ENCODE results near the gene SLC2A6. TPM values are rescaled to one million over a fixed set of nuclear protein-coding genes. Genes with fewer than 3 reads are reported as not detected.
A peak's percentile ranks its signal among the peaks of the same experiment; 100 is the strongest.

SLC2A6 gene
- total and polyA plus RNA-seq, 2 donors (not counting 1 experiment from before 2014, with no cell fraction given): 7.6 to 9.1 TPM

GRCh38 chr9:133492061-133493021, 13.4 kb upstream of the SLC2A6 start:
- no peaks in the 10 kb centered on the region for H3K36me3 ChIP-seq (ENCODE audit: control insufficient read depth, insufficient read depth, low read length)
- TF ChIP-seq, protein P1, sequence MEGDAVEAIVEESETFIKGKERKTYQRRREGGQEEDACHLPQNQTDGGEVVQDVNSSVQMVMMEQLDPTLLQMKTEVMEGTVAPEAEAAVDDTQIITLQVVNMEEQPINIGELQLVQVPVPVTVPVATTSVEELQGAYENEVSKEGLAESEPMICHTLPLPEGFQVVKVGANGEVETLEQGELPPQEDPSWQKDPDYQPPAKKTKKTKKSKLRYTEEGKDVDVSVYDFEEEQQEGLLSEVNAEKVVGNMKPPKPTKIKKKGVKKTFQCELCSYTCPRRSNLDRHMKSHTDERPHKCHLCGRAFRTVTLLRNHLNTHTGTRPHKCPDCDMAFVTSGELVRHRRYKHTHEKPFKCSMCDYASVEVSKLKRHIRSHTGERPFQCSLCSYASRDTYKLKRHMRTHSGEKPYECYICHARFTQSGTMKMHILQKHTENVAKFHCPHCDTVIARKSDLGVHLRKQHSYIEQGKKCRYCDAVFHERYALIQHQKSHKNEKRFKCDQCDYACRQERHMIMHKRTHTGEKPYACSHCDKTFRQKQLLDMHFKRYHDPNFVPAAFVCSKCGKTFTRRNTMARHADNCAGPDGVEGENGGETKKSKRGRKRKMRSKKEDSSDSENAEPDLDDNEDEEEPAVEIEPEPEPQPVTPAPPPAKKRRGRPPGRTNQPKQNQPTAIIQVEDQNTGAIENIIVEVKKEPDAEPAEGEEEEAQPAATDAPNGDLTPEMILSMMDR (conservative IDR thresholded peaks at IDR 0.05 in 1 of 2, IDR thresholded peaks at IDR 0.05 in 1 of 2; ENCODE audit: low read depth in 1 of 2, low read length in 2 of 2): no peak
- no peak for TF ChIP-seq EZH2 (IDR thresholded peaks at IDR 0.05; ENCODE audit: low read length, missing control alignments)
- no peaks in the 10 kb centered on the region for H3K79me2 ChIP-seq (ENCODE audit: control insufficient read depth, insufficient read depth, low read length)
- peaks cover 7% of the 10 kb centered on the region for H3K27me3 ChIP-seq (ENCODE audit: control insufficient read depth, insufficient read depth, low read length)
- no peaks in the 10 kb centered on the region for H4K20me1 ChIP-seq (ENCODE audit: control insufficient read depth, extremely low read depth, insufficient read depth, low read length)
- no peak overlapping the region for H3K4me3 ChIP-seq (replicated peaks in 1 of 4; ENCODE audit: control extremely low read depth in 1 of 4, insufficient read depth in 1 of 4, low read depth in 3 of 4, low read length in 4 of 4)
- no peak overlapping the region for H3K9ac ChIP-seq (ENCODE audit: insufficient read depth, low read length)
- H2AFZ ChIP-seq (ENCODE audit: low read length): no peak overlapping the region
- H3K9me3 ChIP-seq (ENCODE audit: control insufficient read depth, insufficient read depth, low read depth, low read length): no peaks in the 10 kb centered on the region
- H3K27ac ChIP-seq (ENCODE audit: insufficient read depth, low read length): no peak overlapping the region
- DNase-seq (ENCODE audit: low read depth in 2 of 2): peak in 1 of 2 donors; percentile 28
- H3K4me2 ChIP-seq (ENCODE audit: extremely low read depth, insufficient read depth, low read length): no peak overlapping the region
- H3K4me1 ChIP-seq (ENCODE audit: control insufficient read depth, extremely low read depth, insufficient read depth, low read length): peaks cover 3% of the 10 kb centered on the region

DNA sequence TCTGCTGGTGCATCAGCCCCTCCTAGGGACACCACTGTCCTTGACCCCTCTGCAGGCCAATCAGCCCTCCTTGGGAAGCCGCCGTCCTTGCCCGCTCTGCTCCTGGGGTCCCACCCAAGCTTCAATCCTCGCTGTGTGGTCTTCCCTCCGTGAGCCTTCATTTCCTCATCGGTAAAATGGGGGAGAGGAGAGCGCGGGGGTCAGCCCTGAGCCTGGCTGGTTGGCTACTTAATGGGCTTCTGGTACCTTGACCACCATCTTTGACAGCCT, 12.7 kb upstream of the SLC2A6 start:
- Histone ChIP-seq H2AFZ (ENCODE audit: low read length) (no peak overlapping the region), H3K27ac (ENCODE audit: insufficient read depth, low read length) (no peak overlapping the region), H3K4me3 (replicated peaks in 1 of 4; ENCODE audit: control extremely low read depth in 1 of 4, insufficient read depth in 1 of 4, low read depth in 3 of 4, low read length in 4 of 4) (no peak overlapping the region), H3K9ac (ENCODE audit: insufficient read depth, low read length) (no peak overlapping the region), H3K9me3 (ENCODE audit: control insufficient read depth, insufficient read depth, low read depth, low read length) (no peaks in the 10 kb centered on the region), H3K27me3 (ENCODE audit: control insufficient read depth, insufficient read depth, low read length) (peaks cover 3% of the 10 kb centered on the region), H3K4me2 (ENCODE audit: extremely low read depth, insufficient read depth, low read length) (no peak overlapping the region), H3K79me2 (ENCODE audit: control insufficient read depth, insufficient read depth, low read length) (no peaks in the 10 kb centered on the region), H3K36me3 (ENCODE audit: control insufficient read depth, insufficient read depth, low read length) (no peaks in the 10 kb centered on the region), H3K4me1 (ENCODE audit: control insufficient read depth, extremely low read depth, insufficient read depth, low read length) (peaks cover 3% of the 10 kb centered on the region), H4K20me1 (ENCODE audit: control insufficient read depth, extremely low read depth, insufficient read depth, low read length) (no peaks in the 10 kb centered on the region)
- TF ChIP-seq EZH2 (IDR thresholded peaks at IDR 0.05; ENCODE audit: low read length, missing control alignments): no peak
- TF ChIP-seq, protein P1 (conservative IDR thresholded peaks at IDR 0.05 in 1 of 2, IDR thresholded peaks at IDR 0.05 in 1 of 2; ENCODE audit: low read depth in 1 of 2, low read length in 2 of 2): no peak
- DNase-seq (ENCODE audit: low read depth in 2 of 2): no peak

GRCh38 chr9:133490865-133491655, 12.2 kb upstream of the SLC2A6 start:
- DNase-seq (ENCODE audit: low read depth in 2 of 2): no peak
- Histone ChIP-seq H3K4me3 (replicated peaks in 1 of 4; ENCODE audit: control extremely low read depth in 1 of 4, insufficient read depth in 1 of 4, low read depth in 3 of 4, low read length in 4 of 4) (no peak overlapping the region), H3K4me2 (ENCODE audit: extremely low read depth, insufficient read depth, low read length) (no peak overlapping the region), H2AFZ (ENCODE audit: low read length) (no peak overlapping the region), H3K79me2 (ENCODE audit: control insufficient read depth, insufficient read depth, low read length) (no peaks in the 10 kb centered on the region), H4K20me1 (ENCODE audit: control insufficient read depth, extremely low read depth, insufficient read depth, low read length) (no peaks in the 10 kb centered on the region), H3K27ac (ENCODE audit: insufficient read depth, low read length) (no peak overlapping the region), H3K9ac (ENCODE audit: insufficient read depth, low read length) (no peak overlapping the region), H3K27me3 (ENCODE audit: control insufficient read depth, insufficient read depth, low read length) (peaks cover 3% of the 10 kb centered on the region), H3K36me3 (ENCODE audit: control insufficient read depth, insufficient read depth, low read length) (no peaks in the 10 kb centered on the region), H3K9me3 (ENCODE audit: control insufficient read depth, insufficient read depth, low read depth, low read length) (no peaks in the 10 kb centered on the region), H3K4me1 (ENCODE audit: control insufficient read depth, extremely low read depth, insufficient read depth, low read length) (peaks cover 3% of the 10 kb centered on the region)
- TF ChIP-seq, protein P1 (conservative IDR thresholded peaks at IDR 0.05 in 1 of 2, IDR thresholded peaks at IDR 0.05 in 1 of 2; ENCODE audit: low read depth in 1 of 2, low read length in 2 of 2): no peak
- TF ChIP-seq EZH2 (IDR thresholded peaks at IDR 0.05; ENCODE audit: low read length, missing control alignments): no peak
